WTC11 (cell line): ENCODE results near the gene CCDC200.
"Not testable (repeated sequence)": the region's sequence is repeated elsewhere in the genome, so short reads cannot be mapped to it uniquely, and the experiment has no call there.

Experiments
- ATF2 ChIP-seq: sonication (generic); formaldehyde crosslinking; IDR thresholded peaks from 2 replicates; pipeline ENCODE4 v1.8.1; 2022; ENCODE audit warnings: low read depth, missing genetic modification reagents, borderline replicate concordance
- CTCF ChIP-seq: fragments of 200-600 bp; IDR thresholded peaks from 2 replicates; pipeline ENCODE4 v1.8.0; 2022; ENCODE audit warnings: antibody characterized with exemption
- FOXK1 ChIP-seq: sonication (generic); formaldehyde crosslinking; IDR thresholded peaks from 2 replicates; pipeline ENCODE4 v1.8.0; 2022; ENCODE audit warnings: mild to moderate bottlenecking, moderate library complexity, missing genetic modification reagents
- FOXP1 ChIP-seq: sonication (generic); formaldehyde crosslinking; IDR thresholded peaks from 2 replicates; pipeline ENCODE4 v1.8.0; 2022; ENCODE audit warnings: missing genetic modification reagents, mild to moderate bottlenecking, moderate library complexity, borderline replicate concordance
- HMGXB4 ChIP-seq: sonication (generic); formaldehyde crosslinking; IDR thresholded peaks from 2 replicates; pipeline ENCODE4 v1.8.1; 2023; ENCODE audit warnings: mild to moderate bottlenecking, moderate library complexity, missing genetic modification reagents
- MAX ChIP-seq: sonication (generic); formaldehyde crosslinking; IDR thresholded peaks from 2 replicates; pipeline ENCODE4 v1.8.0; 2022; ENCODE audit warnings: mild to moderate bottlenecking, missing genetic modification reagents
- ZBTB43 ChIP-seq: sonication (generic); formaldehyde crosslinking; IDR thresholded peaks from 2 replicates; pipeline ENCODE4 v1.8.1; 2023; ENCODE audit warnings: mild to moderate bottlenecking, missing genetic modification reagents
- ZNF121 ChIP-seq: sonication (generic); formaldehyde crosslinking; IDR thresholded peaks from 2 replicates; pipeline ENCODE4 v1.8.0; 2023; ENCODE audit warnings: missing genetic modification reagents
- ZNF423 ChIP-seq: fragments of 250-450 bp; sonication (Bioruptor Pico); IDR thresholded peaks from 2 replicates; pipeline ENCODE4 v2.1.2; 2022; ENCODE audit warnings: mild to moderate bottlenecking, moderate library complexity
- TF ChIP-seq, protein P1 (sequence below): sonication (generic); formaldehyde crosslinking; IDR thresholded peaks from 2 replicates; pipeline ENCODE4 v1.8.0; 2023; ENCODE audit warnings: missing genetic modification reagents
- TF ChIP-seq, protein P2 (sequence below): sonication (generic); formaldehyde crosslinking; IDR thresholded peaks from 2 replicates; pipeline ENCODE4 v1.8.0; 2023; ENCODE audit warnings: mild to moderate bottlenecking, missing genetic modification reagents

GRCh38 chr17:43186656-43187055 is 41.8 kb downstream of the CCDC200 start:
- TF ChIP-seq CTCF; HMGXB4 (CRISPR knock-in tag); ATF2; ZNF423; FOXP1; FOXK1 (CRISPR knock-in tag); ZBTB43 (CRISPR knock-in tag); MAX (CRISPR knock-in tag); ZNF121 (CRISPR knock-in tag): not testable (repeated sequence)
- TF ChIP-seq, protein P1, sequence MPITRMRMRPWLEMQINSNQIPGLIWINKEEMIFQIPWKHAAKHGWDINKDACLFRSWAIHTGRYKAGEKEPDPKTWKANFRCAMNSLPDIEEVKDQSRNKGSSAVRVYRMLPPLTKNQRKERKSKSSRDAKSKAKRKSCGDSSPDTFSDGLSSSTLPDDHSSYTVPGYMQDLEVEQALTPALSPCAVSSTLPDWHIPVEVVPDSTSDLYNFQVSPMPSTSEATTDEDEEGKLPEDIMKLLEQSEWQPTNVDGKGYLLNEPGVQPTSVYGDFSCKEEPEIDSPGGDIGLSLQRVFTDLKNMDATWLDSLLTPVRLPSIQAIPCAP (CRISPR knock-in tag): not testable (repeated sequence)
- TF ChIP-seq, protein P2, sequence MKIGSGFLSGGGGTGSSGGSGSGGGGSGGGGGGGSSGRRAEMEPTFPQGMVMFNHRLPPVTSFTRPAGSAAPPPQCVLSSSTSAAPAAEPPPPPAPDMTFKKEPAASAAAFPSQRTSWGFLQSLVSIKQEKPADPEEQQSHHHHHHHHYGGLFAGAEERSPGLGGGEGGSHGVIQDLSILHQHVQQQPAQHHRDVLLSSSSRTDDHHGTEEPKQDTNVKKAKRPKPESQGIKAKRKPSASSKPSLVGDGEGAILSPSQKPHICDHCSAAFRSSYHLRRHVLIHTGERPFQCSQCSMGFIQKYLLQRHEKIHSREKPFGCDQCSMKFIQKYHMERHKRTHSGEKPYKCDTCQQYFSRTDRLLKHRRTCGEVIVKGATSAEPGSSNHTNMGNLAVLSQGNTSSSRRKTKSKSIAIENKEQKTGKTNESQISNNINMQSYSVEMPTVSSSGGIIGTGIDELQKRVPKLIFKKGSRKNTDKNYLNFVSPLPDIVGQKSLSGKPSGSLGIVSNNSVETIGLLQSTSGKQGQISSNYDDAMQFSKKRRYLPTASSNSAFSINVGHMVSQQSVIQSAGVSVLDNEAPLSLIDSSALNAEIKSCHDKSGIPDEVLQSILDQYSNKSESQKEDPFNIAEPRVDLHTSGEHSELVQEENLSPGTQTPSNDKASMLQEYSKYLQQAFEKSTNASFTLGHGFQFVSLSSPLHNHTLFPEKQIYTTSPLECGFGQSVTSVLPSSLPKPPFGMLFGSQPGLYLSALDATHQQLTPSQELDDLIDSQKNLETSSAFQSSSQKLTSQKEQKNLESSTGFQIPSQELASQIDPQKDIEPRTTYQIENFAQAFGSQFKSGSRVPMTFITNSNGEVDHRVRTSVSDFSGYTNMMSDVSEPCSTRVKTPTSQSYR (CRISPR knock-in tag): not testable (repeated sequence)
